CD4-positive, alpha-beta T cell (primary cell): ENCODE results near the gene SENP7. TPM values are rescaled to one million over a fixed set of nuclear protein-coding genes. Genes with fewer than 3 reads are reported as not detected.

Experiments used
- ATAC-seq: fragments of 200-7000 bp; cut with Tn5 transposase; one replicate; pipeline ENCODE4 v1.10.0; 2022; ENCODE audit warnings: mild to moderate bottlenecking; ENCODE audit not compliant: poor library complexity
- CTCF ChIA-PET: fragments of 350-600 bp; sonication (Branson Sonifier 250); formaldehyde crosslinking; loops from one replicate; lab custom pipeline; 2021; ENCODE audit warnings: antibody characterized with exemption, inconsistent platforms; lab: Charles Lee
- POLR2A ChIA-PET: fragments of 350-600 bp; sonication (Branson Sonifier 250); formaldehyde crosslinking; loops from one replicate; lab custom pipeline; 2021; ENCODE audit warnings: antibody characterized with exemption, inconsistent platforms; lab: Charles Lee
- DNase-seq, 14 experiments: peaks; one replicate each; pipeline ENCODE4 v3.0.0-alpha.2; 2013 to 2020; ENCODE audit warnings: mixed read lengths in 2 of 14
- H3K27ac ChIP-seq, 2 donors: one replicate each; pipeline versions ENCODE4 v1.5.1 to v1.7.0; 2013; ENCODE audit warnings: low read length in 2 of 2, low read depth in 1 of 2, mild to moderate bottlenecking in 1 of 2
- H3K27me3 ChIP-seq, 2 experiments: 1 replicate in 1 of 2; 2 replicates in 1 of 2; pipeline versions ENCODE4 v1.6.1 to v1.7.0; 2013; ENCODE audit warnings: low read length in 2 of 2, control low read depth in 1 of 2, mild to moderate bottlenecking in 1 of 2, moderate library complexity in 1 of 2; ENCODE audit not compliant: insufficient read depth in 2 of 2, control insufficient read depth in 1 of 2
- H3K36me3 ChIP-seq: one replicate; pipeline ENCODE4 v1.6.1; 2013; ENCODE audit warnings: low read length, control low read depth; ENCODE audit not compliant: insufficient read depth
- H3K4me1 ChIP-seq: one replicate; pipeline ENCODE4 v1.6.1; 2013; ENCODE audit warnings: low read length, control low read depth; ENCODE audit not compliant: insufficient read depth
- H3K4me3 ChIP-seq: one replicate; pipeline ENCODE4 v1.5.1; 2013; ENCODE audit warnings: mild to moderate bottlenecking, low read length, moderate library complexity
- H3K9me3 ChIP-seq, 2 experiments: 1 replicate in 1 of 2; 2 replicates in 1 of 2; pipeline versions ENCODE4 v1.6.1 to v1.7.0; 2013; ENCODE audit warnings: low read length in 2 of 2, mild to moderate bottlenecking in 2 of 2, control low read depth in 1 of 2, moderate library complexity in 1 of 2; ENCODE audit not compliant: control insufficient read depth in 1 of 2, insufficient read depth in 1 of 2
- H3K27ac Mint-ChIP-seq: one replicate; pipeline ENCODE4 v1.8.0; 2020; ENCODE audit warnings: mixed read lengths
- H3K27me3 Mint-ChIP-seq: one replicate; pipeline ENCODE4 v1.8.0; 2021; ENCODE audit warnings: mixed read lengths
- H3K36me3 Mint-ChIP-seq: one replicate; pipeline ENCODE4 v1.8.0; 2021; ENCODE audit warnings: low read depth, mixed read lengths
- H3K4me1 Mint-ChIP-seq: one replicate; pipeline ENCODE4 v1.8.0; 2021; ENCODE audit warnings: low read depth, mixed read lengths
- H3K4me3 Mint-ChIP-seq: one replicate; pipeline ENCODE4 v1.8.0; 2020; ENCODE audit warnings: mild to moderate bottlenecking, mixed read lengths
- H3K9me3 Mint-ChIP-seq: one replicate; pipeline ENCODE4 v1.8.0; 2020; ENCODE audit warnings: mixed read lengths
- CTCF ChIP-seq: fragments of 200-600 bp; IDR thresholded peaks from one replicate; pipeline ENCODE4 v1.8.0; 2022; ENCODE audit warnings: antibody characterized with exemption, mild to moderate bottlenecking
- intact Hi-C, 2 experiments: fragments of 100-400 bp; cut with DNase I in 1 of 2; cut with micrococcal nuclease in 1 of 2; formaldehyde crosslinking; loops; one replicate each; pipeline versions ENCODE4 v1.15.1 to v1.9.0; 2023 to 2025; cut with DNase I, micrococcal nuclease
- total RNA-seq, 174 experiments: library from RNA in 2 of 174; stranded (reverse) in 2 of 174; gene quantifications; one replicate each; pipeline ENCODE4 v1.2.3 and lab custom pipeline; 2021 to 2026

SENP7 gene
- total RNA-seq, 2 experiments from 2014 or later: 37.5 to 39.3 TPM

GRCh38 chr3:101292027-101292426 lies 221.0 kb downstream of the SENP7 start:
- H3K9me3 Mint-ChIP-seq: peaks cover 20% of the 10 kb centered on the region
- H3K4me3 Mint-ChIP-seq: no peak overlapping the region
- H3K36me3 ChIP-seq: no peaks in the 10 kb centered on the region
- no peak overlapping the region for H3K27ac Mint-ChIP-seq
- peaks cover 0 to 5% of the 10 kb centered on the region in 2 experiments for H3K9me3 ChIP-seq
- intact Hi-C loops: no loop called here
- no peak overlapping the region for H3K4me3 ChIP-seq
- H3K27me3 ChIP-seq: no peaks in the 10 kb centered on the region
- H3K4me1 ChIP-seq: no peaks in the 10 kb centered on the region
- DNase-seq: no peak
- no peak overlapping the region for H3K27ac ChIP-seq
- no peaks in the 10 kb centered on the region for H3K27me3 Mint-ChIP-seq
- no peak for TF ChIP-seq CTCF
- CTCF ChIA-PET: no interaction called here
- H3K4me1 Mint-ChIP-seq: no peaks in the 10 kb centered on the region
- peaks cover 23% of the 10 kb centered on the region for H3K36me3 Mint-ChIP-seq
- no peak for ATAC-seq
- POLR2A ChIA-PET: no interaction called here

GRCh38 chr3:101288294-101288693 lies 224.7 kb downstream of the SENP7 start:
- CTCF ChIA-PET: interaction anchor here (1.6 kb wide), 1 partner anchor 10 kb away, joined by 3 read pairs; no protein-coding TSS in a partner anchor
- Mint-ChIP-seq H3K27ac (no peak overlapping the region), H3K36me3 (peaks cover 17% of the 10 kb centered on the region), H3K9me3 (peaks cover 13% of the 10 kb centered on the region), H3K4me1 (no peaks in the 10 kb centered on the region), H3K27me3 (no peaks in the 10 kb centered on the region), H3K4me3 (no peak overlapping the region)
- intact Hi-C loops: no loop called here
- no peak overlapping the region for H3K27ac ChIP-seq
- no peaks in the 10 kb centered on the region for H3K36me3 ChIP-seq
- POLR2A ChIA-PET: no interaction called here
- H3K9me3 ChIP-seq: no peaks in the 10 kb centered on the region
- DNase-seq (no peak), ATAC-seq (no peak)
- H3K27me3 ChIP-seq: no peaks in the 10 kb centered on the region
- no peak overlapping the region for H3K4me3 ChIP-seq
- no peak for TF ChIP-seq CTCF
- H3K4me1 ChIP-seq: no peaks in the 10 kb centered on the region

GRCh38 chr3:101284757-101285156 lies 228.3 kb downstream of the SENP7 start:
- Histone ChIP-seq H3K4me3 (no peak overlapping the region), H3K36me3 (no peaks in the 10 kb centered on the region), H3K27me3 (no peaks in the 10 kb centered on the region), H3K9me3 (no peaks in the 10 kb centered on the region), H3K27ac (no peak overlapping the region), H3K4me1 (no peaks in the 10 kb centered on the region)
- DNase-seq (no peak), ATAC-seq (no peak)
- Mint-ChIP-seq H3K27me3 (no peaks in the 10 kb centered on the region), H3K27ac (no peak overlapping the region), H3K36me3 (peaks cover 12% of the 10 kb centered on the region), H3K4me1 (no peaks in the 10 kb centered on the region), H3K9me3 (peaks cover 10% of the 10 kb centered on the region), H3K4me3 (no peak overlapping the region)
- POLR2A ChIA-PET: no interaction called here
- CTCF ChIA-PET: no interaction called here
- no peak for TF ChIP-seq CTCF
- intact Hi-C loops: no loop called here
